Stomach (tissue), 9 donors: Measurements from ENCODE around the gene AFP. TPM values are rescaled to one million over a fixed set of nuclear protein-coding genes. Genes with fewer than 3 reads are reported as not detected.

Experiments
- DNase-seq, 2 donors: peaks; one replicate each; pipeline versions ENCODE4 v3.0.0 to v3.0.0-alpha.2; 2013 to 2019
- H3K27ac ChIP-seq, 5 donors: fragments of 200-600 bp in 4 of 5; sonication (generic) in 4 of 5; one replicate each; pipeline ENCODE4 v1.5.1; 2013 to 2019; ENCODE audit warnings: mild to moderate bottlenecking in 1 of 5, moderate library complexity in 1 of 5
- H3K27me3 ChIP-seq, 3 donors: fragments of 200-600 bp; sonication (generic); one replicate each; pipeline ENCODE4 v1.5.1; 2017 to 2019; ENCODE audit warnings: mixed run types in 1 of 3
- H3K36me3 ChIP-seq, 4 donors: fragments of 200-600 bp; sonication (generic); 1 replicate in 3 of 4; 2 replicates in 1 of 4; pipeline ENCODE4 v1.5.1; 2016 to 2019
- H3K4me1 ChIP-seq, 4 donors: fragments of 200-600 bp; sonication (generic); one replicate each; pipeline ENCODE4 v1.5.1; 2016 to 2019
- H3K4me3 ChIP-seq, 4 donors: fragments of 200-600 bp; sonication (generic) in 3 of 4; one replicate each; pipeline ENCODE4 v1.5.1; 2016 to 2019; ENCODE audit warnings: mild to moderate bottlenecking in 1 of 4
- H3K9me3 ChIP-seq, 4 donors: fragments of 200-600 bp; sonication (generic); one replicate each; pipeline ENCODE4 v1.5.1; 2016 to 2019
- CTCF ChIP-seq, 7 experiments: fragments of 450-650 bp in 4 of 7; fragments of 200-600 bp in 3 of 7; sonication (generic) in 3 of 7; IDR thresholded peaks; one replicate each; pipeline ENCODE4 v1.5.1; 2016 to 2019; ENCODE audit warnings: antibody characterized with exemption in 7 of 7, control low read depth in 2 of 7, mild to moderate bottlenecking in 1 of 7
- EP300 ChIP-seq: sonication (generic); formaldehyde crosslinking; IDR thresholded peaks from one replicate; pipeline ENCODE4 v1.6.1; 2017; ENCODE audit warnings: antibody characterized with exemption
- POLR2A ChIP-seq, 4 donors: fragments of 450-650 bp; IDR thresholded peaks; one replicate each; pipeline ENCODE4 v1.6.1; 2016; ENCODE audit warnings: antibody characterized with exemption in 4 of 4, control low read depth in 2 of 4, mild to moderate bottlenecking in 1 of 4, moderate library complexity in 1 of 4
- POLR2AphosphoS5 ChIP-seq, 3 donors: sonication (generic); formaldehyde crosslinking; IDR thresholded peaks; one replicate each; pipeline ENCODE4 v1.6.1; 2016; ENCODE audit warnings: antibody characterized with exemption in 3 of 3
- WGBS, 5 donors: extraction: QIAGEN DNeasy Blood & Tissue Kit in 3 of 5; methylation state at CpG; one replicate each; pipeline versions ENCODE4 v1.1.5 to v1.1.7; 2013 to 2018; 5-methylcytosine and 5-hydroxymethylcytosine counted together
- intact Hi-C: fragments of 100-400 bp; cut with DNase I; formaldehyde crosslinking; loops from one replicate; pipeline ENCODE4 v1.15.1; 2023; ENCODE audit warnings: low total_unique reads
- polyA plus RNA-seq, 3 donors: library from polyadenylated mRNA; stranded (reverse); fragments of 200-250 nt; gene quantifications; one replicate each; pipeline ENCODE4 v1.2.3, GENCODE V29; 2013
- total RNA-seq, 5 donors: library from RNA; depleted of rRNA; stranded (reverse); fragments of >200 nt; gene quantifications; one replicate each; pipeline versions ENCODE4 v1.1.0 to v1.2.3, GENCODE V29; 2014 to 2016
- donor health status: healthy with polysubstance abuse.
- donor health status: Bipolar disorder and iron deficiency.
- donor health status: healthy.

The AFP gene
- total and polyA plus RNA-seq, 8 donors = 2.6 TPM; not detected in 7

DNA sequence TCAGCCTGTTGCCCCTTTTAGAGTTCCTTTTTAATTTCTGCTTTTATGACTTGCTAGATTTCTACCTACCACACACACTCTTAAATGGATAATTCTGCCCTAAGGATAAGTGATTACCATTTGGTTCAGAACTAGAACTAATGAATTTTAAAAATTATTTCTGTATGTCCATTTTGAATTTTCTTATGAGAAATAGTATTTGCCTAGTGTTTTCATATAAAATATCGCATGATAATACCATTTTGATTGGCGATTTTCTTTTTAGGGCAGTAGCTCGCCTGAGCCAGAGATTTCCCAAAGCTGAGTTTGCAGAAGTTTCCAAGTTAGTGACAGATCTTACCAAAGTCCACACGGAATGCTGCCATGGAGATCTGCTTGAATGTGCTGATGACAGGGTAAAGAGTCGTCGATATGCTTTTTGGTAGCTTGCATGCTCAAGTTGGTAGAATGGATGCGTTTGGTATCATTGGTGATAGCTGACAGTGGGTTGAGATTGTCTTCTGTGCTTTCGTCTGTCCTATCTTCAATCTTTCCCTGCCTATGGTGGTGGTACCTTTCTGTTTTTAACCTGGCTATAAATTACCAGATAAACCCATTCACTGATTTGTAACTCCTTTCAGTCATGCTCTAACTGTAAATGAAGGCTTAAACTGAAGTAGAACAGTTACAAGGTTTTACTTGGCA lies 24.1 kb upstream of the AFP start:
- H3K9me3 ChIP-seq = no peaks in the 10 kb centered on the region
- no peak for DNase-seq
- intact Hi-C loops = no loop called here
- no peaks in the 10 kb centered on the region for H3K36me3 ChIP-seq
- 88 to 96% (median 94%) methylated on average over 8 of the region's 8 CpGs for WGBS, 5 donors
- H3K4me1 ChIP-seq = no peaks in the 10 kb centered on the region
- no peaks in the 10 kb centered on the region for H3K27me3 ChIP-seq
- H3K27ac ChIP-seq = no peak overlapping the region
- no peak overlapping the region for H3K4me3 ChIP-seq
- TF ChIP-seq CTCF (IDR thresholded peaks at IDR 0.05) = no peak
- no peak for TF ChIP-seq POLR2AphosphoS5 (IDR thresholded peaks at IDR 0.05)
- TF ChIP-seq POLR2A (IDR thresholded peaks at IDR 0.05) = no peak
- TF ChIP-seq EP300 = no peak

DNA sequence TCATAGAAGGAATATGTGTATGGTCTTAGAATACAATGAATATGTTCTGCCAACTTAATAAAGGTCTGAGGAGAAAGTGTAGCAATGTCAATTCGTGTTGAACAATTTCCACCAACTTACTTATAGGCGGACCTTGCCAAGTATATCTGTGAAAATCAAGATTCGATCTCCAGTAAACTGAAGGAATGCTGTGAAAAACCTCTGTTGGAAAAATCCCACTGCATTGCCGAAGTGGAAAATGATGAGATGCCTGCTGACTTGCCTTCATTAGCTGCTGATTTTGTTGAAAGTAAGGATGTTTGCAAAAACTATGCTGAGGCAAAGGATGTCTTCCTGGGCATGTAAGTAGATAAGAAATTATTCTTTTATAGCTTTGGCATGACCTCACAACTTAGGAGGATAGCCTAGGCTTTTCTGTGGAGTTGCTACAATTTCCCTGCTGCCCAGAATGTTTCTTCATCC lies 22.7 kb upstream of the AFP start:
- intact Hi-C loops = no loop called here
- no peak overlapping the region for H3K27ac ChIP-seq
- no peaks in the 10 kb centered on the region for H3K9me3 ChIP-seq
- H3K36me3 ChIP-seq = no peaks in the 10 kb centered on the region
- no peaks in the 10 kb centered on the region for H3K4me1 ChIP-seq
- WGBS, 5 donors = 43 to 66% (median 57%) methylated on average over 4 of the region's 4 CpGs
- DNase-seq = no peak
- TF ChIP-seq POLR2AphosphoS5 (IDR thresholded peaks at IDR 0.05) (no peak), CTCF (IDR thresholded peaks at IDR 0.05) (no peak), EP300 (no peak), POLR2A (IDR thresholded peaks at IDR 0.05) (no peak)
- H3K27me3 ChIP-seq = no peaks in the 10 kb centered on the region
- H3K4me3 ChIP-seq = no peak overlapping the region

DNA sequence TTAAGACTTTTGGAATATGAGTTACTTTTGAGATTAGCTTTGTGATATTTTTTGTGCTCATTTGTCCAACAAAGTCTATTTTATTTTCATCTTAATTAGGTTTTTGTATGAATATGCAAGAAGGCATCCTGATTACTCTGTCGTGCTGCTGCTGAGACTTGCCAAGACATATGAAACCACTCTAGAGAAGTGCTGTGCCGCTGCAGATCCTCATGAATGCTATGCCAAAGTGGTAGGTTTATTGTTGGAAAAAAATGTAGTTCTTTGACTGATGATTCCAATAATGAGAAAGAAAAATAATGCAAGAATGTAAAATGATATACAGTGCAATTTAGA lies 21.1 kb upstream of the AFP start:
- WGBS, 5 donors = 78 to 86% (median 84%) methylated on average over 2 of the region's 2 CpGs
- Histone ChIP-seq H3K27me3 (no peaks in the 10 kb centered on the region), H3K36me3 (no peaks in the 10 kb centered on the region), H3K4me1 (no peaks in the 10 kb centered on the region), H3K27ac (no peak overlapping the region), H3K9me3 (no peaks in the 10 kb centered on the region), H3K4me3 (no peak overlapping the region)
- intact Hi-C loops = no loop called here
- DNase-seq = no peak
- TF ChIP-seq CTCF (IDR thresholded peaks at IDR 0.05) (no peak), POLR2A (IDR thresholded peaks at IDR 0.05) (no peak), EP300 (no peak), POLR2AphosphoS5 (IDR thresholded peaks at IDR 0.05) (no peak)

- Histone ChIP-seq H3K27ac (no peak overlapping the region), H3K27me3 (no peaks in the 10 kb centered on the region), H3K36me3 (no peaks in the 10 kb centered on the region), H3K4me3 (no peak overlapping the region), H3K9me3 (no peaks in the 10 kb centered on the region), H3K4me1 (no peaks in the 10 kb centered on the region)
- intact Hi-C loops = no loop called here
- WGBS, 5 donors = 85 to 97% (median 90%) methylated on average over 2 of the region's 2 CpGs
- DNase-seq = no peak
- TF ChIP-seq CTCF (IDR thresholded peaks at IDR 0.05) (no peak), POLR2AphosphoS5 (IDR thresholded peaks at IDR 0.05) (no peak), POLR2A (IDR thresholded peaks at IDR 0.05) (no peak), EP300 (no peak)
These were observed 20.2 kb upstream of the AFP start for GRCh38 chr4:73415807-73416238.
